Measurements from ENCODE around the gene ATP5MC2.
"Not testable (repeated sequence)": the region's sequence is repeated elsewhere in the genome, so short reads cannot be mapped to it uniquely, and the experiment has no call there.

ATP5MC2 gene

GRCh38 chr12:53644133-53644532 is 31.8 kb downstream of the ATP5MC2 start:
- Mint-ChIP-seq H3K4me1 (ENCODE audit: low read depth) (no peaks in the 10 kb centered on the region), H3K27ac (no peak overlapping the region), H3K36me3 (peaks cover 4% of the 10 kb centered on the region), H3K9me3 (ENCODE audit: low read depth) (no peaks in the 10 kb centered on the region), H3K27me3 (no peaks in the 10 kb centered on the region), H3K4me3 (no peak overlapping the region)

DNA sequence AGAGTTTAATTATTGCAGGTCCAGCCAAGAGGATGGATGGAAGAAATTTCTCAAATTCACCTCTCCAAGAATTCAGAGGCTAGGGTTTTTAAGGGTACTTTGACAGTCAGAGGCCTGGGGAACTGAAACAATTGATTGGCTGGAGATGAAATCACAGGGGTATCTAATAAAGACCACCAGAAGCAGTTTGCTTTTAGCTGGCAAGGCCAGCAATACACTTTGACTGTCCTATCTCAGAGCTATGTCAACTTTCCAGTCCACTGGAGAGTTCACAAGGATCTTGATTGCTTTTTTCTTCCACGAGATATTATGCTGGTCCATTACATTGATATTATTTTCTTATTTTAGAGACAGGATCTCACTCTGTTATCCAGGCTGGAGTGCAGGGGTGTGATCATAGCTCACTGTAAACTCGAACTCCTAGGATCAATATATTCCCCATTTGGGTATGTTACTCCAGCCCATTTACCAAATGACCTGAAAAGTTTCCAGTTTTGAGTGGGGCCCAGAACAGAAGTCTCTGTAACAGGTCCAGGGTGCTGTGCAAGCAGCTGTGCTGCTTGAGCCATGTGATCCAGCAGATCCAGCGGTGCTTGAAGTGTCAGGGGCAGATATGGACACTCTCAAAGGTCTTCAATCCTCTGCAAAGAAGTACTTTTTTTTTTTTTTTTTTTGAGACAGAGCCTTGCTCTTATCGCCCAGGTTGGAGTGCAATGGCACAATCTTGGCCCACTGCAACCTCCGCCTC is 32.5 kb downstream of the ATP5MC2 start:
- H3K27me3 Mint-ChIP-seq: no peaks in the 10 kb centered on the region
- no peaks in the 10 kb centered on the region for H3K9me3 Mint-ChIP-seq (ENCODE audit: low read depth)
- no peak overlapping the region for H3K4me3 Mint-ChIP-seq
- H3K4me1 Mint-ChIP-seq (ENCODE audit: low read depth): no peaks in the 10 kb centered on the region
- H3K36me3 Mint-ChIP-seq: peaks cover 4% of the 10 kb centered on the region
- no peak overlapping the region for H3K27ac Mint-ChIP-seq

GRCh38 chr12:53638057-53638456 is 37.8 kb downstream of the ATP5MC2 start:
- Mint-ChIP-seq H3K36me3 (peaks cover 2% of the 10 kb centered on the region), H3K27ac (no peak overlapping the region), H3K4me1 (ENCODE audit: low read depth) (no peaks in the 10 kb centered on the region), H3K27me3 (no peaks in the 10 kb centered on the region), H3K4me3 (no peak overlapping the region), H3K9me3 (ENCODE audit: low read depth) (no peaks in the 10 kb centered on the region)

- H3K27me3 Mint-ChIP-seq: no peaks in the 10 kb centered on the region
- no peaks in the 10 kb centered on the region for H3K9me3 Mint-ChIP-seq (ENCODE audit: low read depth)
- H3K36me3 Mint-ChIP-seq: no peaks in the 10 kb centered on the region
- H3K4me1 Mint-ChIP-seq (ENCODE audit: low read depth): no peaks in the 10 kb centered on the region
- H3K4me3 Mint-ChIP-seq: no peak overlapping the region
- no peak overlapping the region for H3K27ac Mint-ChIP-seq
Measured at GRCh38 chr12:53636641-53637040, 39.2 kb downstream of the ATP5MC2 start.

DNA sequence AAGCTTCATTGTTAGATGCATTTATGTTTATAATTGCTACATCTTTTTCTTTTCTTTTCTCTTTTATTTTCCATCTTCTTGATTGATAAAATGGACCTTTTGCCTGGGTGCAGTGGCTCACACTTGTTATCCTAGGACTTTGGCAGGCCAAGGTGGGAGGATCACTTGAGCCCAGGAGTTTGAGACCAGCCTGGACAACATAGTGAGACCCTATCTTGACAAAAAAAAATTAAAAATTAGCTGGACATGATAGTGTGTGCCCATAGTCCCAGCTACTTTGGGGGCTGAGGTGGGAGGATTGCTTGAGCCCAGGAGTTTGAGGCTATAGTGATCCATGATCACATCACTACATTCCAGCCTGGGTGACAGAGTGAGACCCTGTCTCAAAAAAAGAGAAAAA is 40.2 kb downstream of the ATP5MC2 start:
- H3K4me1 Mint-ChIP-seq (ENCODE audit: low read depth); H3K27ac Mint-ChIP-seq; H3K9me3 Mint-ChIP-seq (ENCODE audit: low read depth); H3K4me3 Mint-ChIP-seq; H3K27me3 Mint-ChIP-seq; H3K36me3 Mint-ChIP-seq: not testable (repeated sequence)

DNA sequence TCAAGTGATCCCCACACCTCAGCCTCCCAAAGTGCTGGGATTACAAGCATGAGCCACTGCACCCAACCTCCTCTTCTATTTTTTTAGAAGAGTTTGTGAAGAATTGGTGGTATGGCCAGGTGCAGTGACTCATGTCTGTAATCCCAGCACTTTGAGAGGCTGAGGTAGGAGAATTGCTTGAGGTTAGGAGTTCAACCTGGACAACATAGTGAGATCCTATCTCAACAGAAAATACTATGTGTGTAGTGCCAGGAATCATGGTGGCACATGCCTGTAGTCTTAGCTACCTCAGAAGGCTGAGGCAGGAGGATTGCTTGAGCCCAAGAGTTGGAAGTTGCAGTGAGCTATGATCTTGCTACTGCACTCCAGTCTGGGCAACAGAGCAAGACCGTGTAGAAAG is 44.2 kb downstream of the ATP5MC2 start:
- Mint-ChIP-seq H3K27me3 (no peaks in the 10 kb centered on the region), H3K27ac (no peak overlapping the region), H3K4me3 (no peak overlapping the region), H3K36me3 (no peaks in the 10 kb centered on the region), H3K9me3 (ENCODE audit: low read depth) (no peaks in the 10 kb centered on the region), H3K4me1 (ENCODE audit: low read depth) (peaks cover 7% of the 10 kb centered on the region)

- no peaks in the 10 kb centered on the region for H3K36me3 Mint-ChIP-seq
- H3K9me3 Mint-ChIP-seq (ENCODE audit: low read depth): no peaks in the 10 kb centered on the region
- H3K4me3 Mint-ChIP-seq: no peak overlapping the region
- no peak overlapping the region for H3K27ac Mint-ChIP-seq
- H3K27me3 Mint-ChIP-seq: no peaks in the 10 kb centered on the region
- H3K4me1 Mint-ChIP-seq (ENCODE audit: low read depth): peaks cover 41% of the 10 kb centered on the region
Measured at GRCh38 chr12:53627919-53628318, 48.0 kb downstream of the ATP5MC2 start.

DNA sequence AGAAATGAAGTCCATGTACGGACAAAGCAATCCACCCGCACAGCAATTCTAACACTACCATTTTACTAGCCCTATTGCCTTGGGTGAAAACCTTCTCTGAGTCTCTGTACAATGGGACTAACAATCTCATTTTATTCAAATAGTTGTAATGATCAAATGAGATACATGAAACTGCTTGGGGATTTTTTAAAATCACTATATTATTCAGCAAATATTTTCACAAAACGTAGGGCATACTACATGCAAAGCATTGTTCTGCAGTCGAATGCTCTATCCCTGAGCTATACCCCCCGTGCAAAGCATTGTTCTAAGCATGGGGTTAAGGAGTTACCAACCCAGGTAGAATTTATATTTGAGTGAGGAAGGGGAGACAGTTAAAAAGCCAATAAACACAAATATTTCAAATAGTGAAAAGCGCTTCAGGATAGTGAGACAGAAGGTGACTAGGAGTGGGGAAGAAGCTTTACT is 49.1 kb downstream of the ATP5MC2 start:
- peak overlapping the region; percentile 98 for H3K27ac Mint-ChIP-seq

DNA sequence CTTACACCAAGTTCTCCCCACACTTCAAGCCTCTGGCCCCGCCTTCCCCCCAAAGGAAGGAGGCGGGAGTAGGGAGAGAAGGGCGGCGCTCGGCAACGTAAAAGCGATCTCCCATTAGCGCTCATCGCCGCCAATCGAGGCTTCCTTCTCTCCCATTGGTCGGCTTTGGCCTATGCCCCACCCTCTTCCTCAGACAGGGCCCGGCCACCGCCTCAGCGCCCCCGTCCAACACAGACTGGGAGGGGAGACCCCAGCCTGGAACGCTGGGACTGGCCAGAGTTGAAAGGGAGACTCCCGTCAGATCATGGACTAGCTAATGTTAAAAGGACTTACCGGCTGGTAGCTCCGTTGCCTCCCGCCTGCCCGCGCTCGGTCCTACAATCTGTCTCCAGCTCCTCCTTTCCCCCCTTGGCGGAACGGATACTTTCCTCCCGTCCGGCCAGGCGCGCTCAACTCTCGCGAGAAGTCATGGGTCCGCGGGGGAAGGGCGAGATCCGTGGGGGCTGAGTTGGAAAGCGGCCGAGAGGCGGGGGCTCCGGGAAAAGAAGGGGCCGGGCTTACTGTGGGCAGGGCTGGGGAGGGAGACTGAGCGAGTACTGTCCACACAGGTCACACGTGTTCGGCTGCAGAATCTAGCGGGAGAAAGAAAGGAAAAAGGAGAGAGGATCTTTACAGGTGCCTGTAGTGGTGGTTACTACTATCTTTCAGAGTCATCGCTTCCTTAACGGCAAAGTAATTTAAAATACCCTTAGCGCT is 49.8 kb downstream of the ATP5MC2 start, which contains the start of gene ATF7:
Gene ATF7 (minus strand): TSS at position 437 of the 756 bp plus-strand sequence. CDS start 25,382 bp downstream, outside the sequence.
- Mint-ChIP-seq H3K9me3 (ENCODE audit: low read depth) (no peaks in the 10 kb centered on the region), H3K27me3 (no peaks in the 10 kb centered on the region), H3K27ac (peak within 1 kb of the TSS; percentile 98), H3K4me3 (peak within 1 kb of the TSS; percentile 100), H3K4me1 (ENCODE audit: low read depth) (peaks cover 51% of the 10 kb centered on the region), H3K36me3 (peaks cover 2% of the 10 kb centered on the region)

More for the DNA sequence above, 49.1 kb downstream of the ATP5MC2 start:
- H3K4me1 Mint-ChIP-seq (ENCODE audit: low read depth): peaks cover 46% of the 10 kb centered on the region
- peak overlapping the region; percentile 100 for H3K4me3 Mint-ChIP-seq
- no peaks in the 10 kb centered on the region for H3K36me3 Mint-ChIP-seq
- H3K27me3 Mint-ChIP-seq: no peaks in the 10 kb centered on the region
- no peaks in the 10 kb centered on the region for H3K9me3 Mint-ChIP-seq (ENCODE audit: low read depth)

DNA sequence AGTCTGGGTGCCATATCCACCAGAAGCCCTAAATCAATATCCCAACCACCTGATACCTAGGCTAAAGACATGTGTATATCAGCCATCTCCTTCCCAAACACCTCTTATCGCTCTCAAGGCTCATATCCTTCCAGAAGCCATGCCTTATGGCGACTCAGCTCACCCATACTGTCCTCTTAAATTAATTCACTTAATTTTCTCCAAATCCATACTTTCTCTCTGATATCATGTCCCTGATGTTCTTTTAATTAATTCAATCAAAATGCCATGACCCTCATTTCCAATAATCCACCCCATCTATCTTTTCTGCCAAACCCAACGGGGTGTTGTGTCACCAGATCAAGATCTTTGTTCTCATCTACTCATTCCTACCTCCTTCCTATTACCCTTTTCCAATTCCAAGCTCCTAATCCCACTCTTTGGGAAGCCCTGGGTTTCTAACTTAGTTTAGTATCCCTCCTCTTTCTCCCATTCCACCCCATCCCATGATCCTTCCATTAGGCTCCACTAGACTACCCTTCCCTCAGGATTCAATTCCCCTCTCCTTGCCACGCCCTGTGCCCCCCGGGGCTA is 50.4 kb downstream of the ATP5MC2 start:
- Mint-ChIP-seq H3K4me3 (peak overlapping the region; percentile 100), H3K4me1 (ENCODE audit: low read depth) (peaks cover 55% of the 10 kb centered on the region), H3K27me3 (no peaks in the 10 kb centered on the region), H3K9me3 (ENCODE audit: low read depth) (no peaks in the 10 kb centered on the region), H3K36me3 (peaks cover 2% of the 10 kb centered on the region), H3K27ac (peak overlapping the region; percentile 98)

GRCh38 chr12:53624956-53625355 is 50.9 kb downstream of the ATP5MC2 start:
- Mint-ChIP-seq H3K36me3 (peaks cover 2% of the 10 kb centered on the region), H3K9me3 (ENCODE audit: low read depth) (no peaks in the 10 kb centered on the region), H3K4me3 (peak overlapping the region; percentile 100), H3K4me1 (ENCODE audit: low read depth) (peaks cover 55% of the 10 kb centered on the region), H3K27ac (peak overlapping the region; percentile 98), H3K27me3 (no peaks in the 10 kb centered on the region)

DNA sequence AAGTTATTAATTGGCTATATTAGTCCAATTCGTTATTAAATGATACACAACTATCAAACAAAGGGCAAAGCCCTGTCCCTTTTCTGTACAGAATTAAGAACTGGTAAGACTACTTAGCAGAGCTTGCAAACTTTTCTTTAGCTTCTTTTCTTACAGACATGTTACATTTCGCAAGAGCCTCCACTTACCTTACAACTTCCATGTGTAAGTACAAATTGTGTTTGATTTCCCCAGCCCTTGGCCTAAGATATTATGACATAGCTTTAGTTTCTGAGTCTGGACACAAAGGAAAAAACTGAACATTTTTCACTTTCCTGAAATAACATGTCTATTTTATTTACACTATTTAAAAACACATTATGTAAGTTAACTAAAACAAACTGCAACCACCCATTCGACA is 51.4 kb downstream of the ATP5MC2 start:
- H3K9me3 Mint-ChIP-seq (ENCODE audit: low read depth): no peaks in the 10 kb centered on the region
- H3K36me3 Mint-ChIP-seq: peaks cover 2% of the 10 kb centered on the region
- peak overlapping the region; percentile 38 for H3K27ac Mint-ChIP-seq
- H3K27me3 Mint-ChIP-seq: no peaks in the 10 kb centered on the region
- peak overlapping the region; percentile 100 for H3K4me3 Mint-ChIP-seq
- peaks cover 55% of the 10 kb centered on the region for H3K4me1 Mint-ChIP-seq (ENCODE audit: low read depth)

GRCh38 chr12:53623548-53624385 is 52.1 kb downstream of the ATP5MC2 start:
- H3K27me3 Mint-ChIP-seq: no peaks in the 10 kb centered on the region
- H3K27ac Mint-ChIP-seq: peak overlapping the region; percentile 11
- peaks cover 56% of the 10 kb centered on the region for H3K4me1 Mint-ChIP-seq (ENCODE audit: low read depth)
- peak overlapping the region; percentile 100 for H3K4me3 Mint-ChIP-seq
- H3K9me3 Mint-ChIP-seq (ENCODE audit: low read depth): no peaks in the 10 kb centered on the region
- H3K36me3 Mint-ChIP-seq: peaks cover 2% of the 10 kb centered on the region

- H3K9me3 Mint-ChIP-seq (ENCODE audit: low read depth): no peaks in the 10 kb centered on the region
- H3K27me3 Mint-ChIP-seq: no peaks in the 10 kb centered on the region
- peaks cover 2% of the 10 kb centered on the region for H3K36me3 Mint-ChIP-seq
- no peak overlapping the region for H3K4me3 Mint-ChIP-seq
- peaks cover 66% of the 10 kb centered on the region for H3K4me1 Mint-ChIP-seq (ENCODE audit: low read depth)
- peak overlapping the region; percentile 11 for H3K27ac Mint-ChIP-seq
Measured at GRCh38 chr12:53622724-53623123, 53.2 kb downstream of the ATP5MC2 start.

All from activated naive CD8-positive, alpha-beta T cell (primary cell).